Osteocyte (in vitro differentiated cells): ENCODE data around the gene ST14. TPM values are rescaled to one million over a fixed set of nuclear protein-coding genes. Genes with fewer than 3 reads are reported as not detected.

ENCODE experiments used
- DNase-seq: peaks from one replicate; pipeline ENCODE4 v3.0.0; 2021; ENCODE audit warnings: mixed read lengths; ENCODE audit not compliant: unreplicated experiment; ENCODE audit errors: extremely low spot score
- H3K27ac Mint-ChIP-seq: one replicate; pipeline ENCODE4 v1.8.0; 2021; ENCODE audit warnings: mild to moderate bottlenecking, mixed read lengths; ENCODE audit not compliant: unreplicated experiment
- H3K27me3 Mint-ChIP-seq: one replicate; pipeline ENCODE4 v1.8.0; 2021; ENCODE audit warnings: mixed read lengths; ENCODE audit not compliant: unreplicated experiment
- H3K36me3 Mint-ChIP-seq: one replicate; pipeline ENCODE4 v1.8.0; 2021; ENCODE audit warnings: mixed read lengths; ENCODE audit not compliant: unreplicated experiment
- H3K4me1 Mint-ChIP-seq: one replicate; pipeline ENCODE4 v1.8.0; 2021; ENCODE audit warnings: mixed read lengths; ENCODE audit not compliant: unreplicated experiment
- H3K4me3 Mint-ChIP-seq: one replicate; pipeline ENCODE4 v1.8.0; 2021; ENCODE audit warnings: mild to moderate bottlenecking, moderate library complexity, mixed read lengths; ENCODE audit not compliant: unreplicated experiment
- H3K9me3 Mint-ChIP-seq: one replicate; pipeline ENCODE4 v1.8.0; 2021; ENCODE audit warnings: mixed read lengths; ENCODE audit not compliant: unreplicated experiment
- CTCF ChIP-seq: fragments of 200-600 bp; sonication (generic); IDR thresholded peaks from 2 replicates; pipeline ENCODE4 v1.5.0; 2021; ENCODE audit warnings: antibody characterized with exemption, mild to moderate bottlenecking, moderate library complexity
- total RNA-seq: library from RNA; stranded (reverse); gene quantifications from 2 replicates; pipeline ENCODE4 v1.2.1, GENCODE V29; 2021

ST14 gene
- total RNA-seq, 1 donor from 2014 or later = not detected

- H3K4me1 Mint-ChIP-seq = peaks cover 22% of the 10 kb centered on the region
Observed at GRCh38 chr11:130157840-130158239, 1.7 kb upstream of the ST14 start.

DNA sequence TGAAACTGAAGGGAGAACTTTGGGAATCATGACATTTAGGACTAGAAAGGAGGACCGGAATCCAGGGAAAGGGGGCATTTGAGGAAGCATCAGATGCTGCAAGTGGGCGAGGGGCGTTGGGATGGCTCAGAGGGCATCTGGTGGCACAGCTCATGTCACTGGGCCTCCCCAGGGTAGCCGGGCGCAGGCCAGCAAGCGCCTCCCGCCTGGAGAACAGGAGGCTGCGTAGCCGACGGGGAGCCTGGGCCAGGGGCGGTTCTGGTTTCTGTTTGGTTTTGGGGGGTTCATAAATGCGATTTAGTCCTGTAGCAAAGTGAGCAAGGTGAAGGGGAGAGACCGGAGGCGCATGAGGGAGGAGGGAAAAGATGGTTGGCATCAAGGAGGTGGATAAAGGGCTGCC lies 443 bp upstream of the ST14 start:
- H3K36me3 Mint-ChIP-seq = no peaks in the 10 kb centered on the region
- TF ChIP-seq CTCF = no peak
- DNase-seq = no peak
- peak overlapping the region; percentile 17 for H3K4me3 Mint-ChIP-seq
- no peak overlapping the region for H3K27ac Mint-ChIP-seq
- peaks cover 22% of the 10 kb centered on the region for H3K4me1 Mint-ChIP-seq
- peaks cover 35% of the 10 kb centered on the region for H3K27me3 Mint-ChIP-seq
- H3K9me3 Mint-ChIP-seq = no peaks in the 10 kb centered on the region

More at GRCh38 chr11:130157840-130158239, 1.7 kb upstream of the ST14 start:
- TF ChIP-seq CTCF = no peak
- Mint-ChIP-seq H3K9me3 (no peaks in the 10 kb centered on the region), H3K4me3 (no peak overlapping the region), H3K27me3 (peaks cover 35% of the 10 kb centered on the region), H3K36me3 (no peaks in the 10 kb centered on the region), H3K27ac (no peak overlapping the region)
- no peak for DNase-seq

DNA sequence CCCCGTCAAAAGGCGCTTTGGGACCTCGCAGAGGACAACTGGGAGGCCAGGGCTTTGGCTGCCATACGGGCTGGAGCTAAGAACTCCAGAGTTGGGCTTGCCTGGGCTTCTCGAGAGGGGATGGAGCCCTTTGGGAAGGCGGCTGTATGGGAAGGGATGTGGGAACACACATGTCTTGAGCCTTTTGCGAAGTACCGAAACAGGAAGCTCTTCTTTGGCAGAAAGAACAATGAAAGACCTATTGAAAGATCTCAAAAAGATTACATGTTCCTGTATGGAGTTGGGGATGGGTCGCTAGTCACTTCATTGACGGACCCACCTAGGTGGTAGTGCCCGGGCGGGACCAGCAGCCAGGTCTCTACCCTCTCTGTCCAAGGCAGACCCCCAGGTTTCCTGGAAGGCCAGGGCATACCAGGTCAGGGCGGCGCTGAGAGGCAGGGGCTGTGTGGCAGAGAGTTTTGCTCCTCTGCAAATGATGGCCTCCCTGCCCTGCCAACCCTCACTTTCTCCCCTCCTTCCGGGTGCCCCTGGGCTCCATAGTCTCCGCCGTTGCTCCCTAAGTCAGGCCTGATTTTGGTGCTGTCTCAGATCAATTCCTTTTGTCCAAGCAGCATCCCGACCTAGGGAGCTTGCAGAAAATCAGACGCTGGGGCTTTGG lies 1.0 kb downstream of the ST14 start:
- no peaks in the 10 kb centered on the region for H3K36me3 Mint-ChIP-seq
- H3K27ac Mint-ChIP-seq = no peak overlapping the region
- no peak for TF ChIP-seq CTCF
- H3K27me3 Mint-ChIP-seq = peaks cover 35% of the 10 kb centered on the region
- peak overlapping the region; percentile 59 for H3K4me3 Mint-ChIP-seq
- peaks cover 22% of the 10 kb centered on the region for H3K4me1 Mint-ChIP-seq
- no peaks in the 10 kb centered on the region for H3K9me3 Mint-ChIP-seq
- DNase-seq = no peak

DNA sequence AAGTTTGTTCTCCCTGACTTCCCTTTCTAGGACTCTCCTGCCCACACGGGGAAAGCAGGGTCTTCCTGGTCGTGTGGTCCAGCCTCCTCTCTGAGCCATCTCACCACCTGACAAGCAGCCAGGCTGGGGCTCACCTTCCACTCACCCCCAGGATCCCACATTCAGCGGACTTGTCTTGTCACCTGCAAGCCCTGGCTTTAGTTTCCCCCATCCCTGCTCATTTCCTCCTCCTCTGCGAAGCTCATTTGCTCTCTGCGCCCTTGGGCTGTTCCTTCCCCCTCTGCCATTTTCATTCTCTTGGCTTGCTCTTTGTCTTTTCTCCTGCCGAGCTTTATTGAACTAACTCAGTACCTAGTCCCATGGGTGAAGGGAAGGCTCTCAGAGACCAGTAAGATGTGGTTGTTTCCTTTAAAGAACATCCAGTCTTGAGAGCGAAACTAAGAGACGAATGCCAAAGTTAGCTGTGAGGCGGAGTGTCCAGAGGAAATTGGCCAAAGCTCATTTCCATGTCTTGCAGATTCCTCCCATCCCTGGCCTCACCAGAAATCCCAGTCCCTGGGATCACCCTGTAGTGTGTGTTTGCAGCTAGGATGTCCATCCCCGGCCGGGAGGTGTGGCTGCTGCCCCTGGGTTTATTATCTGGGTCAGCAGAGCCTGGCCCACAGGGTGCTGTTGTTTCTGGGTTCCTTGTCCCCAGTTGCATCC lies 2.0 kb downstream of the ST14 start:
- H3K4me3 Mint-ChIP-seq = no peak overlapping the region

More for the DNA sequence above, 2.0 kb downstream of the ST14 start:
- H3K9me3 Mint-ChIP-seq = no peaks in the 10 kb centered on the region
- H3K27ac Mint-ChIP-seq = no peak overlapping the region
- no peaks in the 10 kb centered on the region for H3K36me3 Mint-ChIP-seq
- DNase-seq = no peak
- TF ChIP-seq CTCF = no peak
- H3K4me1 Mint-ChIP-seq = peaks cover 24% of the 10 kb centered on the region
- peaks cover 35% of the 10 kb centered on the region for H3K27me3 Mint-ChIP-seq
